DOHH2 (cell line): ENCODE measurements around the gene TOR2A.
"Not testable (repeated sequence)": the region's sequence is repeated elsewhere in the genome, so short reads cannot be mapped to it uniquely, and the experiment has no call there.

Experiments
- H3F3A ChIP-seq: fragments of 200-600 bp; sonication (generic), shearing (Covaris generic); 2 replicates; pipeline ENCODE4 v1.6.0; 2016; ENCODE audit warnings: antibody characterized with exemption, mild to moderate bottlenecking; ENCODE audit not compliant: control insufficient read depth, insufficient read depth
- H3K27ac ChIP-seq: fragments of 200-600 bp; sonication (generic); 2 replicates; pipeline ENCODE4 v1.5.1; 2014; ENCODE audit warnings: low read depth, mild to moderate bottlenecking, low read length, moderate library complexity
- H3K27me3 ChIP-seq: fragments of 200-600 bp; sonication (generic); 2 replicates; pipeline ENCODE4 v1.6.1; 2014; ENCODE audit warnings: mild to moderate bottlenecking, low read length, mixed read lengths; ENCODE audit not compliant: control insufficient read depth
- H3K36me3 ChIP-seq: fragments of 200-600 bp; sonication (generic); 2 replicates; pipeline ENCODE4 v1.6.1; 2014; ENCODE audit warnings: mild to moderate bottlenecking, low read length, moderate library complexity, mixed read lengths; ENCODE audit not compliant: control insufficient read depth
- H3K4me1 ChIP-seq: fragments of 200-600 bp; sonication (generic); 2 replicates; pipeline ENCODE4 v1.6.1; 2014; ENCODE audit warnings: mild to moderate bottlenecking, low read length, mixed read lengths; ENCODE audit not compliant: control insufficient read depth
- H3K4me2 ChIP-seq: fragments of 200-600 bp; sonication (generic); 2 replicates; pipeline ENCODE4 v1.6.0; 2014; ENCODE audit warnings: mild to moderate bottlenecking, low read length, moderate library complexity
- H3K4me3 ChIP-seq: fragments of 200-600 bp; sonication (generic); 2 replicates; pipeline ENCODE4 v1.5.1; 2014; ENCODE audit warnings: mild to moderate bottlenecking, low read length, mixed read lengths
- H3K79me2 ChIP-seq: fragments of 200-600 bp; sonication (generic); 2 replicates; pipeline ENCODE4 v1.6.1; 2014; ENCODE audit warnings: mild to moderate bottlenecking, low read length, mixed read lengths; ENCODE audit not compliant: control insufficient read depth
- H3K9me2 ChIP-seq: fragments of 200-600 bp; sonication (generic); replicated peaks from 2 replicates; pipeline ENCODE4 v1.6.1; 2014; ENCODE audit warnings: mild to moderate bottlenecking, low read length, mixed read lengths; ENCODE audit not compliant: control insufficient read depth
- H3K9me3 ChIP-seq: fragments of 200-600 bp; sonication (generic); 2 replicates; pipeline ENCODE4 v1.6.1; 2014; ENCODE audit warnings: antibody characterized with exemption, low read length, mixed read lengths; ENCODE audit not compliant: control insufficient read depth, insufficient read depth
- H4K20me1 ChIP-seq: fragments of 200-600 bp; sonication (generic); 2 replicates; pipeline ENCODE4 v1.6.0; 2014; ENCODE audit warnings: low read depth, mild to moderate bottlenecking, antibody characterized with exemption, low read length, moderate library complexity; ENCODE audit not compliant: control insufficient read depth, insufficient read depth
- CTCF ChIP-seq: fragments of 200-600 bp; sonication (generic); IDR thresholded peaks from one replicate; pipeline ENCODE4 v1.5.1; 2014; ENCODE audit warnings: antibody characterized with exemption, mild to moderate bottlenecking, low read depth, low read length; ENCODE audit not compliant: poor library complexity, severe bottlenecking
- EZH2phosphoT487 ChIP-seq: fragments of 200-600 bp; sonication (generic); IDR thresholded peaks from 2 replicates; pipeline ENCODE4 v1.6.1; 2017; ENCODE audit warnings: borderline replicate concordance, mild to moderate bottlenecking, antibody characterized with exemption, low read length, moderate library complexity, mixed read lengths

The TOR2A gene

DNA sequence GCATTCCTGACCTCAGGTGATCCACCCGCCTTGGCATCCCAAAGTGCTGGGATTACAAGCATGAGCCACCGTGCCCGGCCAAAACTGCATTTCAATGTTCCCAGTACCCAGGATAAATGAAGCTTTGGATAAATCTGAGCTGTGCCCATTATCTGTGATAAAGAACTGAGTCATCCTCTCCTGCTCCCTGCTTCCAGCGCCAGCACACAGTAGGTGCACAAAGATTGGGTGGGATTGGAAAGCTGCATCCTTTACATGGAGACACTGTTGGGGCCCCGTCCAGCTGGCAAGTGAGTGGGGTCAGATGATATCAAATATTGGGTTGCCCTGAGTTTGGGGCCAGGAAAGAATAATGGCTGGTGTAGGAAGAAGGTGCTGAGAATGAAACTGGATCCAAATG is 26.0 kb upstream of the TOR2A start:
- H3K27me3 ChIP-seq, result no peaks in the 10 kb centered on the region
- no peaks in the 10 kb centered on the region; the same call in 1 of the 2 replicates for H3K36me3 ChIP-seq
- no peak overlapping the region for H3K27ac ChIP-seq

DNA sequence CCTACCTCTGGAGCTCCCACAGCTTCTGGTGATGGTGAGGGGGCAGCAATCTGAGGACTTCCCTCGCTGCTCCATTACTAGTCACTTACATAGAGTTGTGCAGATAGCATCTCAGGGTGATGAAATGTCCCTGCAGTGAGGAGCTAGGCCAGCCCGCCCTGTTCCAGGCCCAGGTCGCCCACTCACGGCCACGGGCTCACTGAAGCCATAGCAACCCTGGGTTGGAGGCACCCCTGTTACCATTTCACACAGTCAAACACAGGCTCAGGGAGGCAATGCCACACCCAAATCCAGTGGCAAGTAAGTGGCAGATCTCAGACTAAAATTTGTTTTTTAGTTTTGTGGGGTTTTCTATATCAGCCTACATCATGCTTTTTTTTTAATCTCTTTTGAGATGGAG is 23.7 kb upstream of the TOR2A start:
- no peaks in the 10 kb centered on the region for H3K9me2 ChIP-seq
- no peaks in the 10 kb centered on the region; the same call in 1 of the 2 replicates for H4K20me1 ChIP-seq
- H3K36me3 ChIP-seq, result no peaks in the 10 kb centered on the region; the same call in 1 of the 2 replicates
- no peaks in the 10 kb centered on the region for H3K79me2 ChIP-seq
- H3K9me3 ChIP-seq, result no peaks in the 10 kb centered on the region
- H3K27ac ChIP-seq, result no peak overlapping the region
- no peaks in the 10 kb centered on the region for H3K27me3 ChIP-seq
- no peaks in the 10 kb centered on the region for H3F3A ChIP-seq
- no peaks in the 10 kb centered on the region for H3K4me1 ChIP-seq
- H3K4me2 ChIP-seq, result no peak overlapping the region
- TF ChIP-seq CTCF (no peak), EZH2phosphoT487 (no peak)
- no peak overlapping the region for H3K4me3 ChIP-seq

More for the DNA sequence above, 26.0 kb upstream of the TOR2A start:
- Histone ChIP-seq H3K4me3 (no peak overlapping the region), H3F3A (no peaks in the 10 kb centered on the region), H3K4me1 (no peaks in the 10 kb centered on the region), H3K9me3 (no peaks in the 10 kb centered on the region), H3K4me2 (no peak overlapping the region), H3K9me2 (no peaks in the 10 kb centered on the region), H3K79me2 (no peaks in the 10 kb centered on the region), H4K20me1 (no peaks in the 10 kb centered on the region; the same call in 1 of the 2 replicates)
- TF ChIP-seq CTCF (no peak), EZH2phosphoT487 (no peak)

GRCh38 chr9:127756776-127757175 is 21.7 kb upstream of the TOR2A start:
- not testable (repeated sequence) for H3K4me3 ChIP-seq, H3K27me3 ChIP-seq, H3K4me2 ChIP-seq, H3K36me3 ChIP-seq, H3K9me2 ChIP-seq, H3K27ac ChIP-seq, H4K20me1 ChIP-seq, H3K4me1 ChIP-seq, H3K9me3 ChIP-seq, H3K79me2 ChIP-seq, H3F3A ChIP-seq

- H3K9me3 ChIP-seq, result no peaks in the 10 kb centered on the region
- H3K4me2 ChIP-seq, result no peak overlapping the region
- peaks cover 3% of the 10 kb centered on the region for H3K36me3 ChIP-seq
- H4K20me1 ChIP-seq, result no peaks in the 10 kb centered on the region
- H3K4me1 ChIP-seq, result no peaks in the 10 kb centered on the region
- H3K79me2 ChIP-seq, result no peaks in the 10 kb centered on the region
- no peak overlapping the region for H3K4me3 ChIP-seq
- no peaks in the 10 kb centered on the region for H3K27me3 ChIP-seq
- TF ChIP-seq EZH2phosphoT487, result no peak
- no peak for TF ChIP-seq CTCF
- H3K27ac ChIP-seq, result no peak overlapping the region
- H3K9me2 ChIP-seq, result no peaks in the 10 kb centered on the region
- H3F3A ChIP-seq, result no peaks in the 10 kb centered on the region
These were observed 21.1 kb upstream of the TOR2A start for GRCh38 chr9:127756233-127756632.
